OCI-LY1 (cell line): ENCODE data around the gene TEX26.

Experiments
- CTCF ChIP-seq: fragments of 200-600 bp; sonication (generic), shearing (Covaris generic); IDR thresholded peaks from 2 replicates; pipeline ENCODE4 v1.5.1; 2017; ENCODE audit warnings: mild to moderate bottlenecking, antibody characterized with exemption, low read length, moderate library complexity, mixed read lengths
- EZH2 ChIP-seq: fragments of 200-600 bp; sonication (generic), shearing (Covaris generic); IDR thresholded peaks from 2 replicates; pipeline ENCODE4 v1.8.0; 2017; ENCODE audit warnings: borderline replicate concordance, mixed run types, mild to moderate bottlenecking, antibody characterized with exemption, low read length, moderate library complexity, mixed read lengths

- TF ChIP-seq CTCF (no peak), EZH2 (no peak)
Measured at GRCh38 chr13:31018511-31018910, 86.1 kb downstream of the TEX26 start.
